ENCODE measurements around the gene KRT33A.
A peak's percentile ranks its signal among the peaks of the same experiment; 100 is the strongest.

KRT33A gene

DNA sequence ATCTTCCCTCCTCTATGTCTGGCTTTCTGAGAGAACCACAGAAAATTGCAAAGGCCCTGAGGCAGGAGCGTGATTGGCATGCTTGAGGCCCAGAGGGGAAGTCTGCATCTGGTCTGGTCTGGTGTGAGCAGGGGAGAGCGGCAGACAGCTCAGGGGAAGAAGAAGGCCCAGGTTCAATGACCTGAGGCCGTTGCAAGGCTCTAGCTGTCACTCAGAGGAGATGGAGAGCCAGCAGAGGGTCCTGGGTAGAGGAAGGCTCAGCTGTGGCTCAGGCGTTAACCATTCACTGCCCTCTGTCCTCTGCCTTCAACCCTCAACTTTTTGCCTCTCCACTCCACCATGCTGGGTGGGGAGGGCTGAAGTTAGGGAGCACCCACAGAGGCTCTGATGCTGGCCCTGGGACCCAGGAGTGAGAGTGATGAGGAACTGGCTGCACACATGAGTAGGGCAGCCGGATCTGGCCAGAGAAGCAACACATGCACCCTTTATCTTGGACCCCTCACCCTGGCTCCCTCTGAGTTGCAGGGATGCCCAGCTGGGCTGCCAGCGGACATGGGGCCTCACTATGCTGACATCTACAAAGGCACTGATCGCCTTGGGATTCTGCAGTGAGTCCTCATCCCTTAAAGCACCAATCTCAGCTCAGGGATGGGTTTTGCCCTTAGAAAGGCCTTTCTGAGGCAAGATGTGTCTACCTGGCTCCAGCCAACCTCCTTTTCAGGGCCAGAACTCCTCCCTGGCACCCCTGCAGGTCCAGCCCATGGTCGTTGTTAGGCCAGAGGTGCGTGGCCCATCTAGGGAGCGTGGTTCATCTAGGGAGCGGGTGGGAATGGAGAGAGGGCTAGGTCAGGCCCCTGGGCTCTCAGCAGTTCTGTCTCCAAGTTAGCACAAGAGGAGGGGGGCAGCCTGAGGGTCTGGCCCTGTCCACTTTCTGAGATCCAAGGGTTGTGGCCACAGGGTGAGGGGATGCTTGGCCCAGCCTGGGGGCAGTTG, 27.4 kb downstream of the KRT33A start:
- H3K79me1 ChIP-seq (replicated peaks; ENCODE audit: low read length, poor library complexity, severe bottlenecking) = no peaks in the 10 kb centered on the region
- no peak for DNase-seq
- no peak overlapping the region for H2BK120ac ChIP-seq (ENCODE audit: low read depth, low read length)
- no peak overlapping the region for H4K8ac ChIP-seq (ENCODE audit: low read length)
- H2BK5ac ChIP-seq (ENCODE audit: low read depth, low read length, poor library complexity, severe bottlenecking) = no peak overlapping the region
- no peak overlapping the region for H3K4me2 ChIP-seq (ENCODE audit: low read length, poor library complexity, severe bottlenecking)
- peaks cover 8% of the 10 kb centered on the region for H3K4me1 ChIP-seq (ENCODE audit: control insufficient read depth, insufficient read depth, low read depth, low read length)
- H2BK12ac ChIP-seq (ENCODE audit: low read length in 2 of 2) = peak overlapping the region in 1 of 2 experiments; percentile 15
- H3K18ac ChIP-seq (ENCODE audit: low read depth in 1 of 2, low read length in 2 of 2) = no peak overlapping the region
- H3K14ac ChIP-seq (ENCODE audit: low read length in 2 of 2) = no peak overlapping the region
- peak overlapping the region; percentile 19 for H3K9ac ChIP-seq (ENCODE audit: low read length)
- H3K4me3 ChIP-seq (ENCODE audit: insufficient read depth in 1 of 2, low read depth in 1 of 2, low read length in 2 of 2) = no peak overlapping the region
- no peak overlapping the region for H3K27ac ChIP-seq (ENCODE audit: low read length, poor library complexity, severe bottlenecking)
- peak overlapping the region in 1 of 2 experiments; percentile 49 for H3K4ac ChIP-seq (ENCODE audit: low read depth in 1 of 2, low read length in 2 of 2)
- H3K23ac ChIP-seq (ENCODE audit: low read length in 2 of 2) = no peak overlapping the region
- WGBS = 88% methylated on average over 9 of the region's 11 CpGs
- no peak overlapping the region for H2AFZ ChIP-seq (ENCODE audit: low read depth, low read length)
- H3K36me3 ChIP-seq (ENCODE audit: control insufficient read depth in 1 of 2, insufficient read depth in 2 of 2, low read depth in 1 of 2, low read length in 2 of 2) = no peaks in the 10 kb centered on the region
- peak overlapping the region; percentile 89 for H2AK5ac ChIP-seq (ENCODE audit: low read length, severe bottlenecking)
- no peak overlapping the region for H4K91ac ChIP-seq (ENCODE audit: low read length)
- peak overlapping the region; percentile 12 for H2BK15ac ChIP-seq (ENCODE audit: low read depth, poor library complexity, severe bottlenecking)
- H3K9me3 ChIP-seq (ENCODE audit: control insufficient read depth, low read length) = peaks cover 7% of the 10 kb centered on the region
- H3K27me3 ChIP-seq (ENCODE audit: control insufficient read depth in 1 of 2, insufficient read depth in 1 of 2, low read length in 2 of 2) = no peaks in the 10 kb centered on the region

DNA sequence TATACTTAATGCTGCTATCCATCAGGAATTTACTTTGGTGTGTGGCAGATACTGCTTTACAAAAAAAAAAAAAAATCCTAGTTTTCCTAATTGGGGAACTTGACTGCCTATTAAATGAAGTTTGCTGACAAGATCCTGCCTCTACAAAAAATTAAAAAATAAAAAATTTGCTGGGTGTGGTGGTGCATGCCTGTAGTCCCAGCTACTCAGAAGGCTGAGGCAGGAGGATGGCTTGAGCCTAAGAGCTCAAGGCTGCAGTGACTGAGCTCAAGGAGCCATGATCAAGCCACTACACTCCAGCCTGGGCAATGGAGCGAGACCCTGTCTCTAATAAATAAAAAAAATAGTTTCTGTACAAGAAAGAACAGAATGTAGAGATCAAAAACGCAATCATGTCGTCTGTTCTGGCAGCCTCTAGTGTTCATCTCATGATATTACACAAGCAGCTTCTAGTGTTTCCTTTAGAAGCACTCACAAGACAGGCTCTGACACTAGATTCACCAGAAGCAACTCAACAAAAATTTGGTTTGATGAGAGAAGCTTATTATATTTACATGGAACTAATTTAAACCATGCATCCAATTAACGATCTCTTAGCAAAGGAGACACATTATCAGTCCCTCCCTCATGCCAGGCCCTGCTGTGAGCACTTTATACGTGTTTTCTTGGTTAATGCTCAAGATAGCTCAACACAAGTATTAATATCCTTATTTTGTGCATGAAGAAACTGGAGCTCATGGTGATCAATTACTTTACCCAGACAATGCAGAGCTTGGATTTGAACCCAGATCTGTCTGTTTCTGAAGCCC, 28.3 kb downstream of the KRT33A start:
- H3K27ac ChIP-seq (ENCODE audit: low read length, poor library complexity, severe bottlenecking) = no peak overlapping the region
- WGBS = 41% methylated on average over 4 of the region's 5 CpGs
- H3K4me3 ChIP-seq (ENCODE audit: insufficient read depth in 1 of 2, low read depth in 1 of 2, low read length in 2 of 2) = no peak overlapping the region
- H3K9ac ChIP-seq (ENCODE audit: low read length) = peak overlapping the region; percentile 45
- H3K4me2 ChIP-seq (ENCODE audit: low read length, poor library complexity, severe bottlenecking) = no peak overlapping the region
- H3K18ac ChIP-seq (ENCODE audit: low read depth in 1 of 2, low read length in 2 of 2) = no peak overlapping the region
- peaks cover 7% of the 10 kb centered on the region for H3K9me3 ChIP-seq (ENCODE audit: control insufficient read depth, low read length)
- H3K79me1 ChIP-seq (replicated peaks; ENCODE audit: low read length, poor library complexity, severe bottlenecking) = no peaks in the 10 kb centered on the region
- H3K23ac ChIP-seq (ENCODE audit: low read length in 2 of 2) = no peak overlapping the region
- H3K36me3 ChIP-seq (ENCODE audit: control insufficient read depth in 1 of 2, insufficient read depth in 2 of 2, low read depth in 1 of 2, low read length in 2 of 2) = no peaks in the 10 kb centered on the region
- no peaks in the 10 kb centered on the region for H3K27me3 ChIP-seq (ENCODE audit: control insufficient read depth in 1 of 2, insufficient read depth in 1 of 2, low read length in 2 of 2)
- no peak overlapping the region for H2AFZ ChIP-seq (ENCODE audit: low read depth, low read length)
- no peak overlapping the region for H2BK120ac ChIP-seq (ENCODE audit: low read depth, low read length)
- H2BK15ac ChIP-seq (ENCODE audit: low read depth, poor library complexity, severe bottlenecking) = no peak overlapping the region
- peak; percentile 60 for DNase-seq
- peaks cover 5% of the 10 kb centered on the region for H3K4me1 ChIP-seq (ENCODE audit: control insufficient read depth, insufficient read depth, low read depth, low read length)
- no peak overlapping the region for H2BK5ac ChIP-seq (ENCODE audit: low read depth, low read length, poor library complexity, severe bottlenecking)
- no peak overlapping the region for H4K8ac ChIP-seq (ENCODE audit: low read length)
- H2AK5ac ChIP-seq (ENCODE audit: low read length, severe bottlenecking) = peak overlapping the region; percentile 89
- H2BK12ac ChIP-seq (ENCODE audit: low read length in 2 of 2) = no peak overlapping the region
- H3K4ac ChIP-seq (ENCODE audit: low read depth in 1 of 2, low read length in 2 of 2) = no peak overlapping the region
- no peak overlapping the region for H3K14ac ChIP-seq (ENCODE audit: low read length in 2 of 2)
- H4K91ac ChIP-seq (ENCODE audit: low read length) = no peak overlapping the region

DNA sequence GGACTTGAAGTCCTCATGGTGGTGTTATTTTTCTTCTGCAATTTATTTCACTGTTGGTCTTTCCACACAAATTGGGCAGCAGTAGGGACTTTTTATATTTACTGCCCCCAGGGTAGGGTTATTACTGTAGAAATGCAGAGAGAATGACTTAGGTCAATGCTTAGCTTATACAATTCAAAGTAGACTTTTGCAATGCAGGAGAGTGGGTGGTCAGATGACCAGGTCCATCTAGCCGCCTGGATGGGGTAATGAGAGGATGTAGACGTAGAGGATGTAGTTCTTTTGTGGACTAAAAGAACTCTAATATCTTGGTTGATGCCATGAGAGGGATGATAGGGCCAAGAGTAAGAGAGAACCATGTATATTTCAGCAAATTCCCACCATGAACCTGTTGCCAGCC, 32.4 kb downstream of the KRT33A start:
- Histone ChIP-seq H2AK5ac (ENCODE audit: low read length, severe bottlenecking) (no peak overlapping the region), H2BK120ac (ENCODE audit: low read depth, low read length) (no peak overlapping the region), H4K8ac (ENCODE audit: low read length) (no peak overlapping the region), H3K27ac (ENCODE audit: low read length, poor library complexity, severe bottlenecking) (no peak overlapping the region), H2BK5ac (ENCODE audit: low read depth, low read length, poor library complexity, severe bottlenecking) (no peak overlapping the region), H3K23ac (ENCODE audit: low read length in 2 of 2) (no peak overlapping the region), H3K36me3 (ENCODE audit: control insufficient read depth in 1 of 2, insufficient read depth in 2 of 2, low read depth in 1 of 2, low read length in 2 of 2) (no peaks in the 10 kb centered on the region), H2BK15ac (ENCODE audit: low read depth, poor library complexity, severe bottlenecking) (no peak overlapping the region), H4K91ac (ENCODE audit: low read length) (no peak overlapping the region), H3K4ac (ENCODE audit: low read depth in 1 of 2, low read length in 2 of 2) (no peak overlapping the region), H2AFZ (ENCODE audit: low read depth, low read length) (no peak overlapping the region), H2BK12ac (ENCODE audit: low read length in 2 of 2) (no peak overlapping the region), H3K14ac (ENCODE audit: low read length in 2 of 2) (no peak overlapping the region), H3K79me1 (replicated peaks; ENCODE audit: low read length, poor library complexity, severe bottlenecking) (no peaks in the 10 kb centered on the region), H3K4me1 (ENCODE audit: control insufficient read depth, insufficient read depth, low read depth, low read length) (peaks cover 5% of the 10 kb centered on the region), H3K18ac (ENCODE audit: low read depth in 1 of 2, low read length in 2 of 2) (no peak overlapping the region), H3K9ac (ENCODE audit: low read length) (no peak overlapping the region), H3K27me3 (ENCODE audit: control insufficient read depth in 1 of 2, insufficient read depth in 1 of 2, low read length in 2 of 2) (peaks cover 0 to 20% of the 10 kb centered on the region in 2 experiments), H3K4me2 (ENCODE audit: low read length, poor library complexity, severe bottlenecking) (no peak overlapping the region), H3K9me3 (ENCODE audit: control insufficient read depth, low read length) (peaks cover 7% of the 10 kb centered on the region), H3K4me3 (ENCODE audit: insufficient read depth in 1 of 2, low read depth in 1 of 2, low read length in 2 of 2) (no peak overlapping the region)
- 77% methylated on average over 2 of the region's 2 CpGs for WGBS
- no peak for DNase-seq

Data from mesenchymal stem cell (in vitro differentiated cells and primary cell).